GM12878 (cell line): ENCODE measurements around the gene USP9X. TPM values are rescaled to one million over a fixed set of nuclear protein-coding genes. Genes with fewer than 3 reads are reported as not detected.

Source experiments
- ATAC-seq: fragments of 200-7000 bp; cut with Tn5 transposase; 3 replicates; pipeline ENCODE4 v1.9.1; 2020; ENCODE audit warnings: mild to moderate bottlenecking, moderate library complexity
- BruUV-seq: library from RNA; stranded (reverse); fragments of 400-500 nt; replicated peaks from 2 replicates; lab custom pipeline; 2021; lab: Mats Ljungman, UMichigan
- CTCF ChIA-PET: fragments of 300-600 bp; sonication (Branson Sonifier 250); formaldehyde crosslinking; extraction: SDS; loops from one replicate; lab custom pipeline; 2021; ENCODE audit warnings: inconsistent platforms; lab: Yijun Ruan, JAX
- POLR2A ChIA-PET: fragments of 350-600 bp; formaldehyde crosslinking; extraction: SDS; loops from one replicate; lab custom pipeline; 2021; ENCODE audit warnings: inconsistent platforms; lab: Charles Lee
- RAD21 ChIA-PET: fragments of 300-600 bp; sonication (Branson Sonifier 250); formaldehyde crosslinking; loops from one replicate; lab custom pipeline; 2023; ENCODE audit warnings: antibody characterized with exemption; ENCODE audit not compliant: unreplicated experiment; lab: Charles Lee
- SMC1A ChIA-PET: fragments of 300-600 bp; sonication (Branson Sonifier 250); formaldehyde crosslinking; loops from one replicate; lab custom pipeline; 2023; ENCODE audit not compliant: unreplicated experiment, uncharacterized antibody; lab: Charles Lee
- DNase-seq: peaks from one replicate; pipeline ENCODE4 v3.0.0-alpha.2; 2011; ENCODE audit warnings: low read depth, low spot score
- FAIRE-seq: peaks from 3 replicates; lab custom pipeline; 2011; peaks lifted over from hg19 to GRCh38; lab: Jason Lieb, UNC
- H2AFZ ChIP-seq: 2 replicates; pipeline ENCODE4 v1.6.0; 2011; ENCODE audit warnings: low read depth, low read length, control low read depth; ENCODE audit not compliant: control insufficient read depth
- H3K27ac ChIP-seq: 2 replicates; pipeline ENCODE4 v1.5.1; 2011; ENCODE audit warnings: control low read depth; ENCODE audit not compliant: control insufficient read depth, insufficient read depth
- H3K27me3 ChIP-seq, 2 experiments: replicated peaks in 1 of 2; 2 replicates each; pipeline versions ENCODE4 v1.6.0 to v1.6.1; 2011; ENCODE audit warnings: low read length in 1 of 2; ENCODE audit not compliant: control insufficient read depth in 2 of 2, insufficient read depth in 2 of 2
- H3K36me3 ChIP-seq, 2 experiments: 2 replicates each; pipeline ENCODE4 v1.5.1; 2011; ENCODE audit warnings: low read length in 1 of 2; ENCODE audit not compliant: control insufficient read depth in 2 of 2, insufficient read depth in 2 of 2
- H3K4me1 ChIP-seq: 2 replicates; pipeline ENCODE4 v1.6.1; 2011; ENCODE audit warnings: mild to moderate bottlenecking, low read length, moderate library complexity, mixed read lengths; ENCODE audit not compliant: control insufficient read depth, insufficient read depth
- H3K4me2 ChIP-seq: 2 replicates; pipeline ENCODE4 v1.6.0; 2011; ENCODE audit warnings: control low read depth; ENCODE audit not compliant: control insufficient read depth, insufficient read depth
- H3K4me3 ChIP-seq: fragments of 200-600 bp; sonication (generic); 2 replicates; pipeline ENCODE4 v1.5.1; 2016
- H3K79me2 ChIP-seq: 2 replicates; pipeline ENCODE4 v1.6.0; 2011; ENCODE audit warnings: low read length; ENCODE audit not compliant: control insufficient read depth, insufficient read depth
- H3K9ac ChIP-seq: 2 replicates; pipeline ENCODE4 v1.8.0; 2011; ENCODE audit warnings: low read length, control low read depth, mixed read lengths; ENCODE audit not compliant: control insufficient read depth, insufficient read depth
- H3K9me3 ChIP-seq: replicated peaks from 3 replicates; pipeline ENCODE4 v1.5.1; 2011; ENCODE audit warnings: mild to moderate bottlenecking, low read length; ENCODE audit not compliant: control insufficient read depth, insufficient read depth
- H4K20me1 ChIP-seq: 2 replicates; pipeline ENCODE4 v1.6.0; 2011; ENCODE audit not compliant: control insufficient read depth, insufficient read depth
- ATF7 ChIP-seq: fragments of 450-650 bp; IDR thresholded peaks from 2 replicates; pipeline ENCODE4 v1.6.1; 2016; ENCODE audit warnings: low read depth, mild to moderate bottlenecking
- BACH1 ChIP-seq: fragments of 450-650 bp; IDR thresholded peaks from 2 replicates; pipeline ENCODE4 v1.6.1; 2017; ENCODE audit warnings: mild to moderate bottlenecking, borderline replicate concordance
- CEBPB ChIP-seq, 2 experiments: fragments of 150-350 bp in 1 of 2; IDR thresholded peaks; 2 replicates each; pipeline ENCODE4 v1.6.1; 2012 to 2014; ENCODE audit warnings: low read depth in 2 of 2, low read length in 2 of 2, borderline replicate concordance in 1 of 2, inconsistent platforms in 1 of 2
- CHD4 ChIP-seq: fragments of 200-600 bp; sonication (generic); IDR thresholded peaks from 2 replicates; pipeline ENCODE4 v1.6.1; 2016; ENCODE audit warnings: mild to moderate bottlenecking
- CREM ChIP-seq: IDR thresholded peaks from 2 replicates; pipeline ENCODE4 v1.6.1; 2014; ENCODE audit warnings: antibody characterized with exemption, low read depth
- MLLT1 ChIP-seq: fragments of 450-650 bp; IDR thresholded peaks from 2 replicates; pipeline ENCODE4 v1.6.1; 2016; ENCODE audit warnings: mild to moderate bottlenecking
- NFIC ChIP-seq: IDR thresholded peaks from 2 replicates; pipeline ENCODE4 v1.6.1; 2012; ENCODE audit warnings: low read depth, mild to moderate bottlenecking, inconsistent platforms, low read length, moderate library complexity
- POLR2A ChIP-seq: IDR thresholded peaks from 2 replicates; pipeline ENCODE4 v1.6.1; 2011; ENCODE audit warnings: low read depth, mild to moderate bottlenecking, low read length
- POU2F2 ChIP-seq: IDR thresholded peaks from 3 replicates; pipeline ENCODE4 v1.6.1; 2011; ENCODE audit warnings: low read depth, mild to moderate bottlenecking, low read length, borderline replicate concordance
- RAD51 ChIP-seq: fragments of 450-650 bp; IDR thresholded peaks from 2 replicates; pipeline ENCODE4 v1.6.1; 2016; ENCODE audit warnings: moderate library complexity, mild to moderate bottlenecking, inconsistent platforms
- RELA ChIP-seq: fragments of 450-650 bp; IDR thresholded peaks from 2 replicates; pipeline ENCODE4 v1.8.0; 2014; ENCODE audit warnings: borderline replicate concordance; ENCODE audit not compliant: partially characterized antibody
- SKIL ChIP-seq: fragments of 450-650 bp; IDR thresholded peaks from 2 replicates; pipeline ENCODE4 v1.6.1; 2017; ENCODE audit warnings: mild to moderate bottlenecking, low read depth, inconsistent platforms; ENCODE audit not compliant: poor library complexity, severe bottlenecking
- SUPT20H ChIP-seq: IDR thresholded peaks from 2 replicates; pipeline ENCODE4 v1.6.1; 2011; ENCODE audit warnings: low read depth, mild to moderate bottlenecking, low read length, moderate library complexity, borderline replicate concordance; ENCODE audit not compliant: control insufficient read depth
- SUZ12 ChIP-seq: fragments of 200-600 bp; sonication (generic); IDR thresholded peaks from one replicate; pipeline ENCODE4 v1.6.1; 2018; ENCODE audit warnings: antibody characterized with exemption, mild to moderate bottlenecking; ENCODE audit not compliant: unreplicated experiment
- ZNF274 ChIP-seq: IDR thresholded peaks from one replicate; pipeline ENCODE4 v1.8.0; 2011; ENCODE audit not compliant: insufficient read length, insufficient read depth
- ZNF592 ChIP-seq: fragments of 450-650 bp; IDR thresholded peaks from 2 replicates; pipeline ENCODE4 v1.6.1; 2017; ENCODE audit warnings: mild to moderate bottlenecking, moderate library complexity
- WGBS: methylation state at CpG from one replicate; pipeline ENCODE4 v1.1.6; 2016; ENCODE audit warnings: low lambda C conversion rate; ENCODE audit not compliant: insufficient replicate concordance, insufficient coverage; ENCODE audit errors: missing lambda C conversion rate; 5-methylcytosine and 5-hydroxymethylcytosine counted together
- in situ Hi-C: fragments of 300-500 bp; cut with MboI; formaldehyde crosslinking; loops from 9 replicates; pipeline ENCODE4 v1.14.3; 2018; ENCODE audit warnings: mixed read lengths
- intact Hi-C: fragments of 100-400 bp; cut with micrococcal nuclease; formaldehyde crosslinking; loops from one replicate; pipeline ENCODE4 v1.14.2; 2022; ENCODE audit not compliant: unreplicated experiment
- polyA plus RNA-seq, 11 experiments: library from polyadenylated mRNA; depleted of rRNA in 4 of 11; unstranded in 6 of 11; stranded (reverse) in 5 of 11; fragments of >200 nt; fragmentation: Nextera tagmentation in 4 of 11; fragmentation: Illumina TruSeq in 1 of 11; extraction: Ambion mirVana in 4 of 11; extraction: Trizol in 1 of 11; gene quantifications; 1 replicate in 1 of 11; 2 replicates in 10 of 11; pipeline versions ENCODE4 v1.2.1 to v1.2.3, GENCODE V29; 2011 to 2016; ENCODE audit warnings: inconsistent platforms in 2 of 11, missing spikeins in 2 of 11, low read depth in 1 of 11
- total RNA-seq, 4 experiments: library from RNA; depleted of rRNA in 3 of 4; stranded (reverse); fragments of >200 nt in 3 of 4; fragmentation: Illumina TruSeq in 1 of 4; extraction: Trizol in 1 of 4; gene quantifications; 2 replicates each; pipeline versions ENCODE4 v1.2.1 to v1.2.3, GENCODE V29; 2013 to 2021

Gene USP9X
- total and polyA plus RNA-seq, 10 of the 15 experiments (the other 5 are each of a cell fraction or from before 2014, with no cell fraction given), result 9.3 to 61.6 (median 31.7) TPM

- 94% methylated on average over 3 of the region's 3 CpGs for WGBS
- ChIA-PET CTCF (interaction anchor here (0.8 to 9.8 kb wide), 3 partner anchors 26 to 526 kb away, joined by 3 to 227 read pairs (median 6); no protein-coding TSS in a partner anchor), POLR2A (interaction anchor here (0.5 to 0.7 kb wide), 2 partner anchors 79 to 320 kb away, joined by 3 to 7 read pairs; no protein-coding TSS in a partner anchor)
- TF ChIP-seq MLLT1 (no peak), POU2F2 (no peak), NFIC (no peak), SKIL (no peak), CHD4 (no peak), RELA (no peak), POLR2A (no peak), ATF7 (no peak), BACH1 (no peak), RAD51 (no peak), CEBPB (IDR thresholded peaks at IDR 0.05; ENCODE audit: borderline replicate concordance in 1 of 2, low read depth in 2 of 2, low read length in 2 of 2) (no peak), SUPT20H (no peak), ZNF592 (no peak), ZNF274 (no peak), SUZ12 (no peak), CREM (no peak)
Observed at GRCh38 chrX:41177297-41177696, 92.1 kb downstream of the USP9X start.

More at GRCh38 chrX:41177297-41177696, 92.1 kb downstream of the USP9X start:
- BruUV-seq, result no TSS peak
- peaks cover 0 to 7% of the 10 kb centered on the region in 2 experiments; a peak in 3 of 4 replicates for H3K36me3 ChIP-seq
- no peaks in the 10 kb centered on the region for H3K9me3 ChIP-seq
- H3K9ac ChIP-seq, result no peak overlapping the region
- FAIRE-seq (no peak), DNase-seq (no peak), ATAC-seq (no peak)
- H3K79me2 ChIP-seq, result no peaks in the 10 kb centered on the region; the same call in 1 of the 2 replicates
- H3K4me2 ChIP-seq, result no peak overlapping the region
- RAD21 ChIA-PET, result interaction anchor here (0.6 to 10.5 kb wide), 2 partner anchors 76 to 133 kb away, joined by 3 to 116 read pairs; no protein-coding TSS in a partner anchor
- H3K4me1 ChIP-seq, result peaks cover 8% of the 10 kb centered on the region
- no peak overlapping the region for H3K27ac ChIP-seq
- SMC1A ChIA-PET, result interaction anchor here (1.0 to 11.4 kb wide), 5 partner anchors 10 to 79 kb away, joined by 3 to 163 read pairs (median 3); no protein-coding TSS in a partner anchor
- H2AFZ ChIP-seq, result no peak overlapping the region
- H3K4me3 ChIP-seq, result no peak overlapping the region
- in situ Hi-C loops, result no loop called here
- no peaks in the 10 kb centered on the region for H4K20me1 ChIP-seq
- H3K27me3 ChIP-seq, result no peaks in the 10 kb centered on the region
- intact Hi-C loops, result no loop called here
